HG03025 (cell line): ENCODE measurements around the gene DAB1.

Experiments used
- ATAC-seq: cut with Tn5 transposase; IDR thresholded peaks from one replicate; pipeline ENCODE4 v1.9.1; 2021; ENCODE audit warnings: mild to moderate bottlenecking, moderate library complexity; ENCODE audit not compliant: unreplicated experiment, low FRiP score

The DAB1 gene

GRCh38 chr1:57423656-57424211 lies at the start of gene DAB1:
Gene DAB1 (minus strand): TSS chr1:57424060. CDS start chr1:57291030, 133,030 bp downstream.
- no peak for ATAC-seq

GRCh38 chr1:57473448-57473847 lies 49.6 kb upstream of the DAB1 start:
- no peak for ATAC-seq

- no peak for ATAC-seq
These were observed 48.1 kb upstream of the DAB1 start for GRCh38 chr1:57471995-57472394.

GRCh38 chr1:57470036-57470435 lies 46.2 kb upstream of the DAB1 start:
- ATAC-seq: no peak

- no peak for ATAC-seq
These were observed 45.0 kb upstream of the DAB1 start for GRCh38 chr1:57468641-57469523.

- ATAC-seq: no peak
These were observed 44.0 kb upstream of the DAB1 start for GRCh38 chr1:57467830-57468229.

GRCh38 chr1:57464756-57465155 lies 40.9 kb upstream of the DAB1 start:
- no peak for ATAC-seq

GRCh38 chr1:57463343-57463742 lies 39.5 kb upstream of the DAB1 start:
- ATAC-seq: no peak

- no peak for ATAC-seq
These were observed 37.5 kb upstream of the DAB1 start for GRCh38 chr1:57461405-57461804.

GRCh38 chr1:57451516-57451915 lies 27.7 kb upstream of the DAB1 start:
- ATAC-seq: no peak

- no peak for ATAC-seq
These were observed 27.1 kb upstream of the DAB1 start for GRCh38 chr1:57450981-57451380.

GRCh38 chr1:57447551-57447950 lies 23.7 kb upstream of the DAB1 start:
- no peak for ATAC-seq

- ATAC-seq: no peak
These were observed 19.1 kb upstream of the DAB1 start for GRCh38 chr1:57443004-57443403.

- no peak for ATAC-seq
These were observed 16.2 kb upstream of the DAB1 start for GRCh38 chr1:57440096-57440495.

GRCh38 chr1:57431400-57431799 lies 7.5 kb upstream of the DAB1 start:
- ATAC-seq: no peak

GRCh38 chr1:57424231-57425027 lies 569 bp upstream of the DAB1 start:
- ATAC-seq: no peak

- no peak for ATAC-seq
These were observed 665 bp downstream of the DAB1 start for GRCh38 chr1:57423135-57423655.

GRCh38 chr1:57422271-57423134 lies 1.4 kb downstream of the DAB1 start:
- no peak for ATAC-seq

- ATAC-seq: no peak
These were observed 2.1 kb downstream of the DAB1 start for GRCh38 chr1:57421806-57422205.
